MG63 (cell line): Measurements from ENCODE around the gene NRCAM. TPM values are rescaled to one million over a fixed set of nuclear protein-coding genes. Genes with fewer than 3 reads are reported as not detected.

ENCODE experiments used
- DNase-seq: peaks from one replicate; pipeline ENCODE4 v3.0.0-alpha.2; 2020
- H3K27me3 ChIP-seq: fragments of 250-450 bp; sonication (Bioruptor Pico); 2 replicates; pipeline ENCODE4 v1.5.1; 2020; ENCODE audit warnings: mild to moderate bottlenecking, moderate library complexity
- H3K36me3 ChIP-seq: fragments of 250-450 bp; sonication (Bioruptor Pico); 2 replicates; pipeline ENCODE4 v1.5.1; 2020; ENCODE audit warnings: mild to moderate bottlenecking, moderate library complexity
- H3K4me3 ChIP-seq: fragments of 250-450 bp; sonication (Bioruptor Pico); 2 replicates; pipeline ENCODE4 v1.5.1; 2020; ENCODE audit warnings: mild to moderate bottlenecking, moderate library complexity
- H3K9me3 ChIP-seq: fragments of 250-450 bp; sonication (Bioruptor Pico); 2 replicates; pipeline ENCODE4 v1.5.1; 2020; ENCODE audit warnings: mild to moderate bottlenecking, moderate library complexity
- total RNA-seq: library from RNA; depleted of rRNA; stranded (reverse); fragments of >200 nt; shearing (Covaris generic); gene quantifications from 2 replicates; pipeline ENCODE4 v1.2.3, GENCODE V29; 2014; ENCODE audit warnings: low replicate concordance

The NRCAM gene
- total RNA-seq, 1 experiment from 2014 or later: 0.79 TPM

DNA sequence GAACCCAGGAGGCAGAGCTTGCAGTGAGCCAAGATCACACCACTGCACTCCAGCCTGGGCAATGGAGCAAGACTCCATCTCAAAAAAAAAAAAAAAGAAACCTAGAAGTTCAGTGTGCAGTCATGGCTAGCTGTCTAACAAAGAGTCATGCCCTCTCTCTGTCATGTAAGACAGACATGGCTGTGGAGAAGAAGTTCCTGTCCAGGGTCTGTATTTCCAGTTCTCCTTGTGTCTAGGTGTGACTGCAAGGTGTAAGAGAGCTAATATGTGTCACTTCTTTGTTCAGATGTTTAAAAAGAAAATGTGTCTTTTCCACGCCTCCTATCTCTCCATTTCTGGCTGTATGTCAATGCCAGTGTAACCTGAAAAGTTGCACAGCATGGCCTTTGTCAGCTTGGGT is 139.5 kb downstream of the NRCAM start:
- Histone ChIP-seq H3K4me3 (no peak overlapping the region), H3K36me3 (no peaks in the 10 kb centered on the region), H3K27me3 (no peaks in the 10 kb centered on the region), H3K9me3 (no peaks in the 10 kb centered on the region)
- no peak for DNase-seq

DNA sequence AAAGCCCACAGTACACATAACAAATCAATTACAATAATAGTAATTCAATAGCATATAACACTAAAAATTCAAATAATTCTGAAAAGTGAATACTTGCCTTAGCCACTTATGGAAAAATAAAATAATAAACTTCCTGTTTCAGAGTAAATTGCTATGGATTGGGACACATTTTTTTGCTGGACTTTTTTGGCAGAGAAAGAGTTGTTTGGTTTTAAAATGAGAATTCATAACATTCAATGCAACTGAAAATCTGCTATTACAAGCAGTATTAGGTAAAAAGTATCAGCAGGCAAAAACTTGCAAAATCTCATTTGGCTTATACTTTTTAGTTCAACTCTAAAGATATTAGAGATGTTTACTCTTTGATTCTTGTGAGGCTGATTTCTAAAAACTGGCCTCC is 141.7 kb downstream of the NRCAM start:
- H3K27me3 ChIP-seq: no peaks in the 10 kb centered on the region

DNA sequence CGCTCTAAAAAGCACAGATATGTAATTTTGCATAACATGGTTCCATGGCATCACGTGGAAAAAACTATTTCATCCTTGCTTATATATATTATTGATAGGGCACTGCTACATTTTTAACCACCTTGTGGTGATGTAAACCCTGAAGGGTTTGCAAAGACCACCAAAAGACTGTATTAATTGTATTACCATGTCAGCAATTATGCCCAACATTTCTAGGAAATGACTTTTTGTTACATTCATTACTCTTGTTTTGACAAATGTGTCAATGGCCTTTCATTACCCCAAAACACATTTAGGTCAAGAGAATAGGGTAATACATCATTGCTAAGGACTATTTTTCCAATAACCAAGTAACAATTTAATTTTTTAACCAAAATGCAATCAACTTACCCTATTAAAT is 142.2 kb downstream of the NRCAM start:
- H3K9me3 ChIP-seq: no peaks in the 10 kb centered on the region
- no peak overlapping the region for H3K4me3 ChIP-seq
- H3K27me3 ChIP-seq: no peaks in the 10 kb centered on the region
- H3K36me3 ChIP-seq: no peaks in the 10 kb centered on the region
- no peak for DNase-seq

More for the DNA sequence above, 141.7 kb downstream of the NRCAM start:
- H3K4me3 ChIP-seq: no peak overlapping the region
- H3K36me3 ChIP-seq: no peaks in the 10 kb centered on the region
- H3K9me3 ChIP-seq: no peaks in the 10 kb centered on the region
- DNase-seq: no peak

- Histone ChIP-seq H3K36me3 (no peaks in the 10 kb centered on the region), H3K9me3 (no peaks in the 10 kb centered on the region), H3K4me3 (no peak overlapping the region), H3K27me3 (no peaks in the 10 kb centered on the region)
- DNase-seq: no peak
These were observed 143.2 kb downstream of the NRCAM start for GRCh38 chr7:108313086-108313485.

DNA sequence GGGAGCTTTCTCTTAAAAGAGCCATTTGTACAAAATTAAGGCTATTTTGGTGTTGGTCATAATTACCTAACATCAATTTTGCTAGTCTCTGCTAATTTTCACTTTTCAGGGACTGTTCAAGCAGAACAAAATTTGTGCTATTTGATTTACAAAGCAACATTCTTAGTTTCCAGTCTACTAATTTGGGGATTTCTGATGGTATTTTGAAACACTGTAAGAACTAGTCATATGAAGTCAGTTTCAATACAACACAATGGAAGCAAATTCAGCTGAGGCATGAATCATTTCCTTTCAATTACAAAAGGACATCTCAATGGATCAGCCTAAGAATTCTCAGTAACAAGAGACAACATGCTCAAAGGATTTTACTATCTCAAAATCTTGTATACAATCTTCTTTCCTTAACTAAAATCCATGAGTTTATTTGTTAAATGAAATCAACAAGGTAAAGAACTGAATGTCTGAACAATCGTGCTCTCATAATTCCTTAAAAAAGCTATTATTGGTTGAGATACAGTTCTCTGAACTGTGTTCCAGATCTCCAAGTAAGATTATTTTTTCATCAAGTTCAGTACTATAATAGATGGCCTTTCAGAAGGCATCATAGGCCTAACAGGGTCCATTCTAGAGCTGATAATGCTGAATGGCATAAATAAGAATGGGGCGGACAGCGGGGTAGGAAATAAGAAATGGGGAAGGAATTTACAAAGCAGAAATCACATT is 144.6 kb downstream of the NRCAM start:
- H3K9me3 ChIP-seq: no peaks in the 10 kb centered on the region
- DNase-seq: no peak
- no peaks in the 10 kb centered on the region for H3K36me3 ChIP-seq
- no peak overlapping the region for H3K4me3 ChIP-seq
- no peaks in the 10 kb centered on the region for H3K27me3 ChIP-seq

- no peak for DNase-seq
- Histone ChIP-seq H3K27me3 (no peaks in the 10 kb centered on the region), H3K9me3 (no peaks in the 10 kb centered on the region), H3K4me3 (no peak overlapping the region), H3K36me3 (no peaks in the 10 kb centered on the region)
These were observed 145.9 kb downstream of the NRCAM start for GRCh38 chr7:108310351-108310750.

DNA sequence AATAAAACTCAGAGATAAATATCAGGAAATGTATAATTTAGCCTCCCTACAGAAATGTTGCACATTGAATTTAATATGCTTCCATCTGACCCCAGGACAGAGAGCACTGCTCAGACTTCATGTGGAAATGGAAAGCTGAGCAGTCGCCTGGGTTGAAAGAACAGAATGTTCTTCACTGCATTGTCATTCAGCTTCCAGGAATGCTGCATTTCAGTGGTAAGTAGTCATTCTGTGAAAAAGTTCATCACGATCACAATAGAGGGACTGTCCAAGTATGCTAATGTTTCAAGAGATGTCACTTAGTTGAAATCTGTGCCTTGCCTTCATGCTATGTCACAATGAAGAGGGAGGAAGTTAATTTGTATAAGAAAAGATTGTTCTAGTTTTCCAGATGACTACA is 147.3 kb downstream of the NRCAM start:
- DNase-seq: no peak
- Histone ChIP-seq H3K36me3 (no peaks in the 10 kb centered on the region), H3K9me3 (no peaks in the 10 kb centered on the region), H3K27me3 (no peaks in the 10 kb centered on the region), H3K4me3 (no peak overlapping the region)

DNA sequence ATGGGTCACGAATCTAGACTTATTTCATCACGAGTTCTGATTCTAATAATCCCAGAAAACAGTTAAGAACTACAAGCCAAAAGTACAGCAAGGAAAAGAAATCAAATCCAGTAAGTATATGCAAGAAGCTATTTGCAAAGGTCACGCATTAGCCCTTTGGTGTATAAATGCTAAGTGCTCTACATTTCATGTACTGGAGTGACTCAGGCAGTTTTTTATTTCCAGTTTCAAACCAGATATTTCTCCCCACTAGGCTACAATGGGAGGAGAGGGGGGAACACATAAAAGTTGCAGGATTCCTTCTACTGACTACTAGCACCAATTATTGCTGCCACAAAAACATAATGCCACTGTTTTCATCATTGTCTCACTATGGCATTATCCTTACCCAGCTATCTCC is 148.0 kb downstream of the NRCAM start:
- Histone ChIP-seq H3K36me3 (no peaks in the 10 kb centered on the region), H3K9me3 (no peaks in the 10 kb centered on the region), H3K4me3 (no peak overlapping the region), H3K27me3 (no peaks in the 10 kb centered on the region)
- DNase-seq: no peak

GRCh38 chr7:108307595-108307994 is 148.6 kb downstream of the NRCAM start:
- DNase-seq: no peak
- Histone ChIP-seq H3K27me3 (no peaks in the 10 kb centered on the region), H3K36me3 (no peaks in the 10 kb centered on the region), H3K9me3 (no peaks in the 10 kb centered on the region), H3K4me3 (no peak overlapping the region)

DNA sequence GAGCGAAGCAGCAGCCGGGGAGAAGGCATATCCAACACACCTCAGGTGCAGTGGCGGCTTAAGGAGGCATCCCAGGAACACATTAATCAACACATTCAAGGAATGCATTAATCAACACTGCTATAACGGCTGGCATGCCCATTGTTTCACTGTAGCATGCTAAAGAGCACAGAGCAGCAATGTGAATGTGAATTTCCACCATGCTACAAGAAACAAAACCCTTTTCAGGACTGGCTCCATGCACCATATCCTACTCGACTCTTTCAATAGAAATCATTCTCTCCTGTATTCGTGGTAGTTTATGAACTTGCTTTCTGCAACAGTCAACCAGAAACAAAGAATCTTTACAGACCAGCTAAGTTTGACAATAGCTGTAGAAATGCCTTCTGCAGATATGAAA is 149.0 kb downstream of the NRCAM start:
- Histone ChIP-seq H3K36me3 (no peaks in the 10 kb centered on the region), H3K4me3 (no peak overlapping the region), H3K27me3 (no peaks in the 10 kb centered on the region), H3K9me3 (no peaks in the 10 kb centered on the region)
- DNase-seq: no peak

DNA sequence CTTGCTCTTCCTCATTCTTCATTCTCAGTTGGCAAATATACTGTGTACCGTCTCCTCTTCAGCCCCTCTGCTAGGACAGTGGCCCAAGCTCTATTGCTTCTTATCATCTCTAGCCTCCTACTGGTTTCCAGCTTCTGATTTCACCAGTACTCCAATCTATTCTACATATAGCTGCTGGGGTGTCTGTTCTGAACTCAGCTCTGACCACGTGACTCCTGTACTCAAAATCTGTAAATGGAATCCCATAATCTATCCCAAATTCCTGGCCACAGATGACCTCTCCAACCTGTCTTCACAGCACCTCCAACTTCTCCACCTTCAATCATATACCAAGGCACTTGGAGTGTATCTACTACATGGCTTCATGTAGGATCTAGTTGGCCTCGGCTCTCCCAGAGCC is 152.9 kb downstream of the NRCAM start:
- H3K36me3 ChIP-seq: no peaks in the 10 kb centered on the region
- DNase-seq: no peak

DNA sequence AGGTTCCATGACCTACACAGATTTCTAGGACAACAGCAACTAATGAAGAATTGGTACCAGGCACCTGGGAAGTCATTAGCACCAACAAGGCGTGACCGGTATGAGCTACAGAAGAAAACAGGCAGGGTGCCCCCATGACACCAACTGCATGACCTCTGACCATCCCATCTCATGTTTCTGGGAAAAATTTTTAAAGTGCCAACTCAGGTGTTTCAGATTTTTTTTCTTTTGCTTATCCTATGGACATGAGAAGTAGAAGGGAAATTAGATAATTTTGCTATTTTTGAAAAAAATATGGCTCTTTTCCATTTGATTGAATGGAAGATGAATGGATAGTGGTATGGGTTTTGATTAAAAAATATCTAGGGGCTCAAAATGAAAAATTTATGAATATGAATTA is 154.8 kb downstream of the NRCAM start:
- Histone ChIP-seq H3K9me3 (no peaks in the 10 kb centered on the region), H3K36me3 (no peaks in the 10 kb centered on the region), H3K27me3 (no peaks in the 10 kb centered on the region), H3K4me3 (no peak overlapping the region)
- no peak for DNase-seq

More for the DNA sequence above, 152.9 kb downstream of the NRCAM start:
- H3K4me3 ChIP-seq: no peak overlapping the region
- no peaks in the 10 kb centered on the region for H3K9me3 ChIP-seq
- H3K27me3 ChIP-seq: no peaks in the 10 kb centered on the region

DNA sequence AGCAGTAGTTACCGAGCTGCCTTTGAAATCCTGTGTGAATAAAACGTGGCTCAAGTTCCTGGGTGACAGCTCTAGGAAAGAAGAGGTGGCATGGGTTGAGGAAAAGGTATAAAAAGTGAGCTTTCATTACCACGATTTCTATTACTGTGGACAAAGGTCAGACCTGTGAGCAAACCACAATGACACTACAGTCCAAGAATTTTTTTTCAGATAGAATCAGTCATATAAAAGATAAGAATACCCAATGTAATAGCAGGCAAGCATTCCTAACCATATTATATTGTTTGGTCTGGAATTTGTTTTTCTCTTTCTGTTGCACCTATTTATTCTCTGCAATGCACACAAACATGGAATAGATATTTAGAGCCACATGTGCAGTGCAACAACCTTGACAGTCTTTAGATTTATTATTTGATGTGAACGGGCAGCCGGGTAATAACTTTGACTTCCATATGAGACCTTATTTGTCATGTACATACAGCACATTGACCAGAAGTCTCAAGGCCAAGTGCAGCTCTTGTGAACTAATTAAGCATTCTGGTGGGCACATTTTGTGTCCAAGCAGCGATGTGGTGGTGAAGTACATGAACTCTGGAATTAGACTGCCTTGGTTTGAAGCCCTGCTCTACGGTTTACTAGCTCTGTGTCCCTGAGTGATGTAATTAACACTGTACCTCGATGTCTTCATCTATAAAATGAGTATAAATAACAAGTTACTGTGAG is 156.8 kb downstream of the NRCAM start:
- Histone ChIP-seq H3K9me3 (no peaks in the 10 kb centered on the region), H3K36me3 (no peaks in the 10 kb centered on the region), H3K27me3 (no peaks in the 10 kb centered on the region), H3K4me3 (no peak overlapping the region)
- no peak for DNase-seq

GRCh38 chr7:108296911-108297310 is 159.3 kb downstream of the NRCAM start:
- Histone ChIP-seq H3K27me3 (no peaks in the 10 kb centered on the region), H3K4me3 (no peak overlapping the region), H3K36me3 (no peaks in the 10 kb centered on the region), H3K9me3 (no peaks in the 10 kb centered on the region)
- DNase-seq: no peak

GRCh38 chr7:108294595-108294994 is 161.6 kb downstream of the NRCAM start:
- Histone ChIP-seq H3K4me3 (no peak overlapping the region), H3K36me3 (no peaks in the 10 kb centered on the region), H3K9me3 (no peaks in the 10 kb centered on the region), H3K27me3 (no peaks in the 10 kb centered on the region)
- peak; percentile 2 for DNase-seq

- H3K9me3 ChIP-seq: no peaks in the 10 kb centered on the region
- no peaks in the 10 kb centered on the region for H3K36me3 ChIP-seq
- no peak overlapping the region for H3K4me3 ChIP-seq
- no peak for DNase-seq
- H3K27me3 ChIP-seq: no peaks in the 10 kb centered on the region
These were observed 163.1 kb downstream of the NRCAM start for GRCh38 chr7:108293149-108293612.

- Histone ChIP-seq H3K36me3 (no peaks in the 10 kb centered on the region), H3K27me3 (no peaks in the 10 kb centered on the region), H3K9me3 (no peaks in the 10 kb centered on the region), H3K4me3 (no peak overlapping the region)
- DNase-seq: no peak
These were observed 163.7 kb downstream of the NRCAM start for GRCh38 chr7:108292541-108292940.
